Keratinocyte (primary cell): ENCODE data around the gene CCDC192. TPM values are rescaled to one million over a fixed set of nuclear protein-coding genes. Genes with fewer than 3 reads are reported as not detected.

Source experiments
- DNase-seq: peaks from one replicate; pipeline ENCODE4 v3.0.0-alpha.2; 2011; ENCODE audit warnings: low read depth, missing footprints, low spot score
- FAIRE-seq: peaks from 2 replicates; lab custom pipeline; 2011; peaks lifted over from hg19 to GRCh38; lab: Jason Lieb, UNC
- H2AFZ ChIP-seq: 2 replicates; pipeline ENCODE4 v1.6.0; 2012; ENCODE audit warnings: low read length, control low read depth, inconsistent platforms; ENCODE audit not compliant: control insufficient read depth
- H3K27ac ChIP-seq: 2 replicates; pipeline ENCODE4 v1.5.1; 2011; ENCODE audit warnings: low read length; ENCODE audit not compliant: control insufficient read depth, insufficient read depth
- H3K27me3 ChIP-seq: 3 replicates; pipeline ENCODE4 v1.6.0; 2011; ENCODE audit warnings: low read length; ENCODE audit not compliant: control insufficient read depth, insufficient read depth; ENCODE audit errors: extremely low read depth
- H3K36me3 ChIP-seq, 2 experiments: 2 replicates in 1 of 2; 3 replicates in 1 of 2; pipeline ENCODE4 v1.5.1; 2011; ENCODE audit warnings: low read length in 2 of 2, mild to moderate bottlenecking in 1 of 2; ENCODE audit not compliant: control insufficient read depth in 2 of 2, insufficient read depth in 2 of 2; ENCODE audit errors: extremely low read depth in 1 of 2
- H3K4me1 ChIP-seq: 3 replicates; pipeline ENCODE4 v1.5.1; 2011; ENCODE audit warnings: low read length; ENCODE audit not compliant: control insufficient read depth, insufficient read depth; ENCODE audit errors: extremely low read depth
- H3K4me2 ChIP-seq: 3 replicates; pipeline ENCODE4 v1.6.0; 2011; ENCODE audit warnings: low read depth, low read length; ENCODE audit not compliant: control insufficient read depth, insufficient read depth; ENCODE audit errors: extremely low read depth
- H3K4me3 ChIP-seq, 3 experiments: fragments of 200-600 bp in 1 of 3; sonication (generic) in 1 of 3; 2 replicates in 2 of 3; 3 replicates in 1 of 3; pipeline ENCODE4 v1.5.1; 2011 to 2016; ENCODE audit warnings: low read length in 3 of 3, mild to moderate bottlenecking in 3 of 3, control low read depth in 2 of 3, inconsistent platforms in 1 of 3, low read depth in 1 of 3, mixed read lengths in 1 of 3, mixed run types in 1 of 3, moderate library complexity in 1 of 3; ENCODE audit not compliant: control insufficient read depth in 2 of 3, insufficient read depth in 2 of 3; ENCODE audit errors: extremely low read depth in 1 of 3
- H3K79me2 ChIP-seq: 2 replicates; pipeline ENCODE4 v1.6.0; 2012; ENCODE audit warnings: low read length; ENCODE audit not compliant: control insufficient read depth, insufficient read depth
- H3K9ac ChIP-seq: 3 replicates; pipeline ENCODE4 v1.6.0; 2011; ENCODE audit warnings: low read length; ENCODE audit not compliant: control insufficient read depth, insufficient read depth; ENCODE audit errors: extremely low read depth
- H3K9me1 ChIP-seq: 3 replicates; pipeline ENCODE4 v1.6.0; 2011; ENCODE audit warnings: low read length; ENCODE audit not compliant: control insufficient read depth, insufficient read depth; ENCODE audit errors: extremely low read depth
- H3K9me3 ChIP-seq: 2 replicates; pipeline ENCODE4 v1.5.1; 2012; ENCODE audit warnings: low read depth, low read length; ENCODE audit not compliant: control insufficient read depth
- H4K20me1 ChIP-seq: 3 replicates; pipeline ENCODE4 v1.6.0; 2011; ENCODE audit warnings: low read length; ENCODE audit not compliant: control insufficient read depth, insufficient read depth; ENCODE audit errors: extremely low read depth
- EZH2 ChIP-seq: IDR thresholded peaks from one replicate; pipeline ENCODE4 v1.6.1; 2012; ENCODE audit warnings: inconsistent platforms, mild to moderate bottlenecking, low read length, moderate library complexity
- dilution Hi-C: fragments of 300-500 bp; cut with MboI; formaldehyde crosslinking; loops from one replicate; pipeline ENCODE4 v1.7.0; 2020; ENCODE audit warnings: low sequenced_read_pairs; ENCODE audit not compliant: extremely low pct_ligation_motif_present
- polyA plus RNA-seq, 5 experiments: library from polyadenylated mRNA; depleted of rRNA in 3 of 5; stranded (reverse) in 3 of 5; stranded (forward) in 1 of 5; unstranded in 1 of 5; fragments of >200 nt; gene quantifications; 1 replicate in 1 of 5; 2 replicates in 3 of 5; 3 replicates in 1 of 5; pipeline versions ENCODE4 v1.2.1 to v1.2.3, GENCODE V29; 2011 to 2012; ENCODE audit warnings: missing spikeins in 2 of 5, low read depth in 1 of 5, low replicate concordance in 1 of 5
- TF ChIP-seq, protein P1 (sequence below), 3 experiments: IDR thresholded peaks in 1 of 3; conservative IDR thresholded peaks in 1 of 3; optimal IDR thresholded peaks in 1 of 3; 2 replicates in 2 of 3; 3 replicates in 1 of 3; pipeline versions ENCODE3 to v1.5.1; 2011; ENCODE audit warnings: low read length in 3 of 3, mild to moderate bottlenecking in 3 of 3, moderate library complexity in 2 of 3, control low read depth in 1 of 3, inconsistent platforms in 1 of 3; ENCODE audit not compliant: insufficient read depth in 2 of 3; ENCODE audit errors: extremely low read depth in 1 of 3

The CCDC192 gene
- polyA plus RNA-seq, 1 donor (not counting 4 experiments of a cell fraction or from before 2014, with no cell fraction given): not detected

DNA sequence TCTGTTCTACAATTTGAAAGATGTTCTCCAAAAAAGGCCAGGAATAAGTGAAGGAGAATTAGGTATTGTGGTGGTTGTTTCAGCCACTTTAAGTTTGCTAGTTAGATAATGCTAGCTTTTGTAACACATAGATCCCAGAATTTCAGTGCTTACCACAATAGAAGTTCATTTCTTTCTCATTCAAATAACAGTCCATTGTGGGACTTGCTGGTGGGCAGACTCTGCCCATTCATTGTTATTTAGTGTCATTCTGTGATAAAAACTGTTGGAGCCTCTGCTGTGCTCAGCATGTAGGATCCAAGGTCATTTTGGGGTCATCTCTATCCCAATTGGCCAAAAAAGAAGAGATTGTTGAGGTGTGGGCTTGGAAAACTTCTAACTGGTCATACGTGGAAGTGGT is 106.8 kb downstream of the CCDC192 start:
- dilution Hi-C loops: no loop called here
- FAIRE-seq: no peak

DNA sequence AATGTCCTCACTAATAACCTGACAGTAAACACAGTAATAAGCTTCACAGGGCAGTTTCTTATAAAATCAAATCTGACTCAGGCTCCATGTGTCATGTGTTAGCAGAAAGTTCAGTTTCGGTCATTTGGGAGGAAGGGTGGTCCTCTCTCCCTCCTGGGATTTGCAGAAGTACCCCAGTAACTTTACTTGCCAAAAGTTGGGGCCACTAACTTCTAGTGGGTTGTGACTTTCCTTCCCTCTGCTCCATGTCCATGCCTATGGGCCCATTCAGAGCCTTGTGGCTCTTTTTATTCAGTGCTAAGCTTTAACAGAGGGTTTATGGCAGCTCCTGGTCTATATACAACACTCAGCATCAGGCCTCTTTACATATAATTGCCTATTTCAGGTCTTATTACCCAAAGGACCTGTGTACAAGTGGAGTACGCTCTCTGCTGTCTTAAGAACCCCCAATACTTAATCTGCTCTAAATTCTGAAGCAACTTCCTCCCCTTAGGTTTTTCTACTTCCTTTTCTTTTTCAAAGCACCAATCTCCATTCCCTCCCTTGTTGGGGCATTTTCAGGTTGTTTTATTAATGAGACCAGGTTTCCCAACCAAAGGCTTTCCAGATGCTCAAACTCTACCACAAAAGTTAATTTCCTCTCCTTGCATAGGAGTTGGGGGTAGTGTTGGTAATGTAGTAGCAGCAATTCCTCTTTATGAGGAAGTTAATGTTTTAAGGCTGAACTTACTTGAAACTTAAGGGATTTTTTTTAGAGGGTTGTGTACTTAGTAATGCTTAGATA is 107.7 kb downstream of the CCDC192 start:
- DNase-seq (no peak), FAIRE-seq (no peak)
- dilution Hi-C loops: no loop called here
- H3K4me1 ChIP-seq: peaks cover 23% of the 10 kb centered on the region
- H4K20me1 ChIP-seq: no peaks in the 10 kb centered on the region
- no peak overlapping the region for H3K4me3 ChIP-seq
- H3K36me3 ChIP-seq: no peaks in the 10 kb centered on the region
- TF ChIP-seq, protein P1, sequence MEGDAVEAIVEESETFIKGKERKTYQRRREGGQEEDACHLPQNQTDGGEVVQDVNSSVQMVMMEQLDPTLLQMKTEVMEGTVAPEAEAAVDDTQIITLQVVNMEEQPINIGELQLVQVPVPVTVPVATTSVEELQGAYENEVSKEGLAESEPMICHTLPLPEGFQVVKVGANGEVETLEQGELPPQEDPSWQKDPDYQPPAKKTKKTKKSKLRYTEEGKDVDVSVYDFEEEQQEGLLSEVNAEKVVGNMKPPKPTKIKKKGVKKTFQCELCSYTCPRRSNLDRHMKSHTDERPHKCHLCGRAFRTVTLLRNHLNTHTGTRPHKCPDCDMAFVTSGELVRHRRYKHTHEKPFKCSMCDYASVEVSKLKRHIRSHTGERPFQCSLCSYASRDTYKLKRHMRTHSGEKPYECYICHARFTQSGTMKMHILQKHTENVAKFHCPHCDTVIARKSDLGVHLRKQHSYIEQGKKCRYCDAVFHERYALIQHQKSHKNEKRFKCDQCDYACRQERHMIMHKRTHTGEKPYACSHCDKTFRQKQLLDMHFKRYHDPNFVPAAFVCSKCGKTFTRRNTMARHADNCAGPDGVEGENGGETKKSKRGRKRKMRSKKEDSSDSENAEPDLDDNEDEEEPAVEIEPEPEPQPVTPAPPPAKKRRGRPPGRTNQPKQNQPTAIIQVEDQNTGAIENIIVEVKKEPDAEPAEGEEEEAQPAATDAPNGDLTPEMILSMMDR (optimal IDR thresholded peaks at IDR 0.05 in 1 of 3, IDR thresholded peaks at IDR 0.05 in 1 of 3, conservative IDR thresholded peaks at IDR 0.05 in 1 of 3; ENCODE audit: extremely low read depth in 1 of 3, insufficient read depth in 2 of 3, low read length in 3 of 3): no peak
- TF ChIP-seq EZH2: no peak
- H3K27ac ChIP-seq: no peak overlapping the region
- H2AFZ ChIP-seq: no peak overlapping the region
- H3K9me3 ChIP-seq: no peaks in the 10 kb centered on the region
- H3K9ac ChIP-seq: no peak overlapping the region
- H3K79me2 ChIP-seq: no peaks in the 10 kb centered on the region
- H3K4me2 ChIP-seq: no peak overlapping the region
- H3K9me1 ChIP-seq: no peaks in the 10 kb centered on the region
- no peaks in the 10 kb centered on the region for H3K27me3 ChIP-seq

More for the DNA sequence above, 106.8 kb downstream of the CCDC192 start:
- Histone ChIP-seq H3K4me2 (no peak overlapping the region), H3K9me1 (no peaks in the 10 kb centered on the region), H3K9ac (no peak overlapping the region), H2AFZ (no peak overlapping the region), H3K36me3 (no peaks in the 10 kb centered on the region), H3K27ac (no peak overlapping the region), H4K20me1 (no peaks in the 10 kb centered on the region), H3K4me3 (no peak overlapping the region), H3K79me2 (no peaks in the 10 kb centered on the region), H3K9me3 (no peaks in the 10 kb centered on the region), H3K4me1 (peaks cover 23% of the 10 kb centered on the region), H3K27me3 (no peaks in the 10 kb centered on the region)
- DNase-seq: no peak
- TF ChIP-seq EZH2: no peak
- TF ChIP-seq, protein P1 (optimal IDR thresholded peaks at IDR 0.05 in 1 of 3, IDR thresholded peaks at IDR 0.05 in 1 of 3, conservative IDR thresholded peaks at IDR 0.05 in 1 of 3; ENCODE audit: extremely low read depth in 1 of 3, insufficient read depth in 2 of 3, low read length in 3 of 3): no peak
